T-cell (primary cell): ENCODE measurements around the gene ANKRD13D. TPM values are rescaled to one million over a fixed set of nuclear protein-coding genes. Genes with fewer than 3 reads are reported as not detected.
A peak's percentile ranks its signal among the peaks of the same experiment; 100 is the strongest.

Experiments
- ATAC-seq, 4 experiments: fragments of 200-7000 bp in 3 of 4; fragments of 150-1000 bp in 1 of 4; cut with Tn5 transposase; replicated peaks in 1 of 4; 1 replicate in 3 of 4; 2 replicates in 1 of 4; pipeline ENCODE4 v1.10.0; 2021; ENCODE audit warnings: moderate library complexity in 3 of 4, mild to moderate bottlenecking in 2 of 4, moderate number of reproducible peaks in 1 of 4
- CTCF ChIA-PET, 2 donors: fragments of 300-600 bp; sonication (Branson Sonifier 250); formaldehyde crosslinking; loops; one replicate each; lab custom pipeline; 2022; ENCODE audit warnings: antibody characterized with exemption in 2 of 2; lab: Charles Lee
- POLR2A ChIA-PET, 2 donors: fragments of 300-600 bp; sonication (Branson Sonifier 250); formaldehyde crosslinking; loops; one replicate each; lab custom pipeline; 2022; ENCODE audit warnings: antibody characterized with exemption in 2 of 2; lab: Charles Lee
- DNase-seq, 35 experiments: peaks; one replicate each; pipeline versions ENCODE4 v3.0.0 to v3.0.0-alpha.2; 2013 to 2023
- H3K27ac ChIP-seq: one replicate; pipeline ENCODE4 v1.5.1; 2013; ENCODE audit warnings: low read length
- H3K27me3 ChIP-seq, 2 experiments: replicated peaks in 1 of 2; 1 replicate in 1 of 2; 2 replicates in 1 of 2; pipeline versions ENCODE4 v1.6.1 to v1.7.0; 2013; ENCODE audit warnings: low read length in 1 of 2, mixed read lengths in 1 of 2; ENCODE audit not compliant: control insufficient read depth in 2 of 2, insufficient read depth in 2 of 2; ENCODE audit errors: extremely low read depth in 1 of 2
- H3K36me3 ChIP-seq, 2 donors: 1 replicate in 1 of 2; 2 replicates in 1 of 2; pipeline versions ENCODE4 v1.6.1 to v1.7.0; 2013; ENCODE audit warnings: low read length in 1 of 2; ENCODE audit not compliant: control insufficient read depth in 2 of 2, insufficient read depth in 1 of 2; ENCODE audit errors: extremely low read depth in 1 of 2
- H3K4me1 ChIP-seq, 2 experiments: 1 replicate in 1 of 2; 2 replicates in 1 of 2; pipeline versions ENCODE4 v1.6.1 to v1.7.0; 2013; ENCODE audit warnings: low read length in 2 of 2, mixed read lengths in 1 of 2; ENCODE audit not compliant: insufficient read depth in 2 of 2, control insufficient read depth in 1 of 2; ENCODE audit errors: extremely low read depth in 1 of 2
- H3K4me3 ChIP-seq, 2 donors: 1 replicate in 1 of 2; 2 replicates in 1 of 2; pipeline versions ENCODE4 v1.5.1 to v1.7.0; 2013; ENCODE audit warnings: mild to moderate bottlenecking in 2 of 2, low read length in 1 of 2, moderate library complexity in 1 of 2; ENCODE audit not compliant: control insufficient read depth in 1 of 2; ENCODE audit errors: extremely low read depth in 1 of 2
- H3K9me3 ChIP-seq: 2 replicates; pipeline ENCODE4 v1.7.0; 2013
- H3K27ac Mint-ChIP-seq, 2 donors: one replicate each; pipeline ENCODE4 v1.8.0; 2020 to 2021; ENCODE audit warnings: mild to moderate bottlenecking in 2 of 2, mixed read lengths in 2 of 2
- H3K27me3 Mint-ChIP-seq, 2 donors: one replicate each; pipeline ENCODE4 v1.8.0; 2021 to 2022; ENCODE audit warnings: mixed read lengths in 2 of 2
- H3K36me3 Mint-ChIP-seq: one replicate; pipeline ENCODE4 v1.8.0; 2021; ENCODE audit warnings: mixed read lengths
- H3K4me1 Mint-ChIP-seq, 3 donors: one replicate each; pipeline ENCODE4 v1.8.0; 2020 to 2022; ENCODE audit warnings: mixed read lengths in 3 of 3, mild to moderate bottlenecking in 1 of 3
- H3K4me3 Mint-ChIP-seq, 3 donors: one replicate each; pipeline ENCODE4 v1.8.0; 2020 to 2022; ENCODE audit warnings: mild to moderate bottlenecking in 3 of 3, mixed read lengths in 3 of 3, moderate library complexity in 3 of 3
- H3K9me3 Mint-ChIP-seq, 3 donors: one replicate each; pipeline ENCODE4 v1.8.0; 2020 to 2022; ENCODE audit warnings: mixed read lengths in 3 of 3
- WGBS: methylation state at CpG from one replicate; pipeline ENCODE4 v1.1.5; 2013; ENCODE audit warnings: missing lambda C conversion rate; ENCODE audit not compliant: insufficient coverage; 5-methylcytosine and 5-hydroxymethylcytosine counted together
- total RNA-seq, 35 experiments: library from RNA in 6 of 35; stranded (reverse) in 6 of 35; fragments of 120-200 nt in 1 of 35; gene quantifications; one replicate each; pipeline versions ENCODE4 v1.2.1 to v1.2.4 and lab custom pipeline; 2013 to 2026

ANKRD13D gene
- total RNA-seq, 5 donors from 2014 or later (not counting 1 experiment from before 2014, with no cell fraction given), result 150 to 249 (median 237) TPM

DNA sequence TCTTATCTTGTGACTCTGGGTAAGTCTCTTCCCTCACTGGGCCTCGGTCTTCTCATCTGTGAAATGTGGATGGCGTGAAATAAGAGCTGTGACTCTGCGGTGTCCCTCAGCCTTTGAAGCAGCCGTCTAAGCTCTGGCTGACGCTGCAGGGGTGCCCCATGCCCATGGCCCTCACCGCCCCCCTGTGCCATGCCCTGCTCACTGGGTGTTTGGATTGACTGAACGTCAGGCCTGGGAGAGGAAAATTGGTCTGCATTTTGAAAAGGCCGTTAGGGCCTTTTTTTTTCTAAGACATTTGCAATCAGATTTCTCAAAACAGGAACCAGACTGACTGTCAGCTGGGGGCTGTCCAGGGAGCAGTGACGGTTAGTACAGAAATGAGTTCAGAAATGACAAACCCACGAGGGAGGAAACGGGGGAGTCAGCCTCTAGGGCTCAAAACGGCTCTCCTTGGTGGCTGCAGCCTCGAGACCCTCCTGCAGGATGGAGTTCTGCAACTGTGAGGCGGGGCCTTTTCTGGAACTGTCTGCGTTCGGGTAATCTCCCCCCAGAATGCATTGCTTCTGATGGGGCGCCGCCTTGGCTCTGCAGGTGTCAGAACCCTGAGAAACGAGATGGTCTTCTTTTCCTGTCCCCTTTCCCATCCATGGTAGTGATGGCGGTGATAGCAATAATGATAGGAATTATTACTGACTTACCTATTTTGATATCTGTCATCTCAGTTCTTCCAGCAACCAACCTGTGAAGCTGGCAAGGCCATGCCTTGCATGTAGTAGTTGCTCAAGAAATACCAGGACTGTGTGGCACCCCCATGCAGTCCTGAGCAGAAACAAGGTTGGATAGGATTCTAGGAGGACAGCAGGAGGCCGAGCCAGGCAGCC is 20.8 kb upstream of the ANKRD13D start:
- Mint-ChIP-seq H3K4me1 (peaks cover 64 to 80% (median 66%) of the 10 kb centered on the region in 3 donors), H3K4me3 (peak overlapping the region; percentile 96 to 99 (median 98)), H3K27ac (peak overlapping the region; percentile 97 to 98), H3K36me3 (peaks cover 27% of the 10 kb centered on the region), H3K9me3 (no peaks in the 10 kb centered on the region), H3K27me3 (no peaks in the 10 kb centered on the region)
- POLR2A ChIA-PET, result interaction anchor here in 1 of 2 donors (0.5 to 0.6 kb wide), 2 partner anchors 22 to 23 kb away, joined by 3 read pairs; no protein-coding TSS in a partner anchor
- 1% methylated on average over 10 of the region's 21 CpGs for WGBS
- Histone ChIP-seq H3K4me3 (peak overlapping the region; percentile 87 to 88), H3K4me1 (peaks cover 40 to 80% of the 10 kb centered on the region in 2 experiments), H3K27me3 (no peaks in the 10 kb centered on the region), H3K27ac (peak overlapping the region; percentile 86), H3K9me3 (no peaks in the 10 kb centered on the region), H3K36me3 (peaks cover 3 to 40% of the 10 kb centered on the region in 2 donors)
- CTCF ChIA-PET, result interaction anchor here in 1 of 2 donors (1.0 to 3.1 kb wide), 5 partner anchors 9 to 85 kb away, joined by 3 to 7 read pairs (median 4); partner anchors contain the start of genes ANKRD13D and POLD4
- ATAC-seq (peak; percentile 11 to 37 (median 18)), DNase-seq (peak in 33 of 35 experiments; percentile 34 to 80 (median 59))

- H3K9me3 Mint-ChIP-seq, result no peaks in the 10 kb centered on the region
- Histone ChIP-seq H3K27me3 (no peaks in the 10 kb centered on the region), H3K27ac (peak overlapping the region; percentile 86), H3K9me3 (no peaks in the 10 kb centered on the region), H3K36me3 (peaks cover 3 to 44% of the 10 kb centered on the region in 2 donors), H3K4me3 (peak overlapping the region; percentile 67 to 88), H3K4me1 (peaks cover 44 to 80% of the 10 kb centered on the region in 2 experiments)
- peak overlapping the region; percentile 96 to 99 (median 98) for H3K4me3 Mint-ChIP-seq
- ChIA-PET POLR2A (no interaction called here), CTCF (interaction anchor here in 1 of 2 donors (1.2 to 3.1 kb wide), 2 partner anchors 25 to 48 kb away, joined by 3 to 7 read pairs; no protein-coding TSS in a partner anchor)
- 18% methylated on average over 13 of the region's 13 CpGs for WGBS
- ATAC-seq (no peak), DNase-seq (no peak)
- peaks cover 65 to 85% (median 70%) of the 10 kb centered on the region in 3 donors for H3K4me1 Mint-ChIP-seq
- no peaks in the 10 kb centered on the region for H3K27me3 Mint-ChIP-seq
- H3K36me3 Mint-ChIP-seq, result peaks cover 27% of the 10 kb centered on the region
- H3K27ac Mint-ChIP-seq, result peak overlapping the region; percentile 97 to 98
Observed at GRCh38 chr11:67268962-67269268, 20.2 kb upstream of the ANKRD13D start.

DNA sequence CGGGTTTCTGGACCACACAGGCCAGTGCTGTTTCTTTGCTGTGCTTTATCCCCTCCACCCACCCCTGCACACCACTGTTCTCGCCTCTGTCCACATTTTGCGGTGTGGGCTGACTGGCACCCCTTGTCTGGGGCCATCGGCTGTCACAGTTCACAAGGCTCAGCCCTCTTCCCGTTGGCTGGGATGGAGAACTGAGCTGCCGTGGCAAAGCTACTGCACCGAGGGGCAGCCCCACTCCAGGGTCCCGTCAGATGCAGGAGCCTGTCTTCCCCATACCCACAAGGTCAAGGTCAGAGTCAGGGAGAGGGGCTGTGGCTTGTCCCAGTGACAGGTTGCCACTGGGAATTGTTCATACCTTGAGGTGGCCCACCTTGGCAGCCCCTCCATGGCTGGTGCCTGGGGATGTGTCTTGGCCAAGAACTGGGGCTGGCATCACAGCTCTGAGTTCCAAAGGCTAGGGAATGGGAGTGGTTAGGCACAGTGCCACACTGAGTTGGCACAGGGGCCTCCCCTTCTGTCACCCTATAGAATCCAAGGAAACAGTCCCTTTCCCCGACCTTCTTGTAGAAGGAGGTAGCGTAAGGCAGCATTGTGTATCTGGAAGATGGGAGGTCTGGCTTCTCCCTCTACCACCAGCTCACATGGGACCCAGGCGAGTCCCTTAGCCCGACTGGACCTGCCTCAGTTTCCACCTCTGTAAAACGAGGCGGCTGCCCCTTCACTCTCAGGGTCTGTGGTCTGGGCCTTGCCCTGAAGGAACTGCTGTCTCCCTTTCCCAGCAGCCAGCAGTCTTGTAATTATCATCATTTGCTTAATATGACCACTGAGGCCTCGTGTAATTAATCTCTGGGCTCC is 19.5 kb upstream of the ANKRD13D start:
- 4% methylated on average over 12 of the region's 15 CpGs for WGBS
- no peak for ATAC-seq

DNA sequence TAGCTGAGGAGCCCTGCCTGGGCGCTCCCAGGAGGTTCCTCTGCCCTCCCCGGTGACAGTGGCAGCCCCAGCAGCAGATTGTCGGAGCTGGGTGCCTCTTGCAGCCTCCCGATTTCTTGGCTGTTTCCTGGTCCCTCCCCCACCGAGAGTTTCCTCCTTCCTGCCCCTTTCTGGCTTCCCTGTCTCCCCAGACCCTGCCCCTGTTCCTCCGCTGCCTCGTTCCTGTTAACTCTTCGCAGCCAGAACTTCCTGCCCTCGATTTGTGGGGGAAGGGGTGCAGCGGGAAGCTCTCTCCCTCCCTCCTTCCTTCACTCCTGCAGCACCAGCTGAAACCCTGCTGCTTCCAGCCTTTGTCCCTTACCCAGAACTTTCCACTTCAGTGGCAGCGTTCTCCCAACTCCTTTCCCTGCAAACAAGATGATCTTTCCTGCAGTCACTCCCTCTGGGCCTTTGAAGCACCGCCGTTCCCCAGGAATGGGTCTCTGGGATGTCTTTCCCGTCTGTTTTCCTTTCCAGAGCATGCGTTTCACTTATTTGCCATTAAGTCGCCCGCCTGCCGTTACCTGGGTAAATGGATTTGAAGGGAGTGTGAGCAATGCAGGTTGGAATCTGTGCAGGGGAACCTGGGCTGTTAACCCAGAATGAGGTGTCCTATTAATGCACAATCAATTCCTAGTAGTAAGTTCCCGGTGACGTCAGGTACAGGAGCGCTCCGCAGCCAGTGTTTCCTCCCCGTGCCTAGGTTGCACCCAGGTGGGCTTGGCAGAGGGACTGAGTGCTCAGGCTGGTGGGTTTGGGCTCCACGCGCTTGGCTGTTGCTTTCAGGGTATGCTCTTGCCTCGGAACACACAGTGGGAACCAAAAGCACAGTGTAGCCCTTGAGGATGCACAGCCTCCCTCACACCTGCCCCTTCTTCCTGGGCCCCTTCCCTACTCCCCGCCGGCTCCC is 18.6 kb upstream of the ANKRD13D start:
- Histone ChIP-seq H3K9me3 (no peaks in the 10 kb centered on the region), H3K27me3 (no peaks in the 10 kb centered on the region), H3K4me3 (peak overlapping the region; percentile 67 to 88), H3K36me3 (peaks cover 3 to 55% of the 10 kb centered on the region in 2 donors), H3K4me1 (peaks cover 49 to 90% of the 10 kb centered on the region in 2 experiments), H3K27ac (peak overlapping the region; percentile 86)
- no peaks in the 10 kb centered on the region for H3K27me3 Mint-ChIP-seq
- H3K36me3 Mint-ChIP-seq, result peaks cover 29% of the 10 kb centered on the region
- peak overlapping the region; percentile 96 to 99 (median 98) for H3K4me3 Mint-ChIP-seq
- peak overlapping the region; percentile 97 to 98 for H3K27ac Mint-ChIP-seq
- ATAC-seq (no peak), DNase-seq (peak in 2 of 35 experiments; percentile 31 to 46)
- CTCF ChIA-PET, result interaction anchor here in 1 of 2 donors (1.1 to 1.6 kb wide), 4 partner anchors 8 to 81 kb away, joined by 3 to 9 read pairs (median 4); no protein-coding TSS in a partner anchor
- H3K9me3 Mint-ChIP-seq, result no peaks in the 10 kb centered on the region
- 0% methylated on average over 12 of the region's 28 CpGs for WGBS
- H3K4me1 Mint-ChIP-seq, result peaks cover 66 to 89% (median 74%) of the 10 kb centered on the region in 3 donors
- POLR2A ChIA-PET, result interaction anchor here (0.8 to 1.0 kb wide), 2 partner anchors 30 to 47 kb away, joined by 3 read pairs; no protein-coding TSS in a partner anchor

More for the DNA sequence above, 19.5 kb upstream of the ANKRD13D start:
- POLR2A ChIA-PET, result no interaction called here
- no peaks in the 10 kb centered on the region for H3K27me3 ChIP-seq
- H3K4me3 Mint-ChIP-seq, result peak overlapping the region; percentile 96 to 99 (median 98)
- no peaks in the 10 kb centered on the region for H3K9me3 Mint-ChIP-seq
- peaks cover 27% of the 10 kb centered on the region for H3K36me3 Mint-ChIP-seq
- H3K27ac ChIP-seq, result peak overlapping the region; percentile 86
- H3K9me3 ChIP-seq, result no peaks in the 10 kb centered on the region
- peaks cover 45 to 87% of the 10 kb centered on the region in 2 experiments for H3K4me1 ChIP-seq
- H3K27ac Mint-ChIP-seq, result peak overlapping the region; percentile 97 to 98
- peaks cover 3 to 47% of the 10 kb centered on the region in 2 donors for H3K36me3 ChIP-seq
- peak overlapping the region; percentile 67 to 88 for H3K4me3 ChIP-seq
- H3K27me3 Mint-ChIP-seq, result no peaks in the 10 kb centered on the region
- peak in 2 of 35 experiments; percentile 1 to 40 for DNase-seq
- peaks cover 67 to 86% (median 72%) of the 10 kb centered on the region in 3 donors for H3K4me1 Mint-ChIP-seq
- CTCF ChIA-PET, result interaction anchor here in 1 of 2 donors (1.2 kb wide), 1 partner anchor 48 kb away, joined by 3 read pairs; no protein-coding TSS in a partner anchor

- CTCF ChIA-PET, result interaction anchor here in 1 of 2 donors (1.1 to 1.6 kb wide), 4 partner anchors 9 to 80 kb away, joined by 3 to 9 read pairs (median 4); no protein-coding TSS in a partner anchor
- Mint-ChIP-seq H3K4me3 (peak overlapping the region; percentile 96 to 99 (median 98)), H3K27ac (peak overlapping the region; percentile 97 to 98), H3K36me3 (peaks cover 31% of the 10 kb centered on the region), H3K9me3 (no peaks in the 10 kb centered on the region), H3K27me3 (no peaks in the 10 kb centered on the region), H3K4me1 (peaks cover 66 to 89% (median 75%) of the 10 kb centered on the region in 3 donors)
- Histone ChIP-seq H3K4me3 (peak overlapping the region; percentile 67 to 88), H3K27ac (peak overlapping the region; percentile 86), H3K9me3 (no peaks in the 10 kb centered on the region), H3K36me3 (peaks cover 3 to 62% of the 10 kb centered on the region in 2 donors), H3K4me1 (peaks cover 55 to 90% of the 10 kb centered on the region in 2 experiments), H3K27me3 (no peaks in the 10 kb centered on the region)
- DNase-seq (peak in 1 of 35 experiments; percentile 40), ATAC-seq (peak in 1 of 4 experiments; percentile 8)
- POLR2A ChIA-PET, result interaction anchor here in 1 of 2 donors (0.6 to 1.0 kb wide), 3 partner anchors 46 to 654 kb away, joined by 3 to 16 read pairs (median 3); no protein-coding TSS in a partner anchor
- WGBS, result 0% methylated on average over 1 of the region's 5 CpGs
Observed at GRCh38 chr11:67271205-67271540, 17.9 kb upstream of the ANKRD13D start.
